Bronchial epithelial cell (primary cell): ENCODE measurements around the gene SYT7. TPM values are rescaled to one million over a fixed set of nuclear protein-coding genes. Genes with fewer than 3 reads are reported as not detected.

ENCODE experiments used
- DNase-seq: peaks from one replicate; pipeline ENCODE4 v3.0.0-alpha.2; 2010; ENCODE audit warnings: low read depth
- FAIRE-seq: peaks from 2 replicates; lab custom pipeline; 2011; peaks lifted over from hg19 to GRCh38; lab: Jason Lieb, UNC
- H3K27me3 ChIP-seq: 2 replicates; pipeline ENCODE4 v1.5.1; 2011; ENCODE audit warnings: low read length; ENCODE audit not compliant: control insufficient read depth, insufficient read depth
- H3K36me3 ChIP-seq: 2 replicates; pipeline ENCODE4 v1.5.1; 2011; ENCODE audit warnings: low read length; ENCODE audit not compliant: control insufficient read depth, insufficient read depth
- H3K4me3 ChIP-seq: 2 replicates; pipeline ENCODE4 v1.5.1; 2011; ENCODE audit warnings: mild to moderate bottlenecking, low read depth, low read length, control low read depth
- total RNA-seq: library from RNA; depleted of rRNA; stranded (reverse); fragments of >200 nt; gene quantifications from 2 replicates; pipeline ENCODE4 v1.2.1, GENCODE V29; 2014
- TF ChIP-seq, protein P1 (sequence below): IDR thresholded peaks from 2 replicates; pipeline ENCODE4 v1.5.1; 2011; ENCODE audit warnings: mild to moderate bottlenecking, moderate library complexity, low read length, control low read depth, inconsistent platforms; ENCODE audit not compliant: insufficient read depth, severe bottlenecking

The SYT7 gene
- total RNA-seq, 1 donor from 2014 or later: 21.1 TPM

GRCh38 chr11:61489833-61490721 lies 90.8 kb downstream of the SYT7 start:
- FAIRE-seq (no peak), DNase-seq (no peak)
- TF ChIP-seq, protein P1, sequence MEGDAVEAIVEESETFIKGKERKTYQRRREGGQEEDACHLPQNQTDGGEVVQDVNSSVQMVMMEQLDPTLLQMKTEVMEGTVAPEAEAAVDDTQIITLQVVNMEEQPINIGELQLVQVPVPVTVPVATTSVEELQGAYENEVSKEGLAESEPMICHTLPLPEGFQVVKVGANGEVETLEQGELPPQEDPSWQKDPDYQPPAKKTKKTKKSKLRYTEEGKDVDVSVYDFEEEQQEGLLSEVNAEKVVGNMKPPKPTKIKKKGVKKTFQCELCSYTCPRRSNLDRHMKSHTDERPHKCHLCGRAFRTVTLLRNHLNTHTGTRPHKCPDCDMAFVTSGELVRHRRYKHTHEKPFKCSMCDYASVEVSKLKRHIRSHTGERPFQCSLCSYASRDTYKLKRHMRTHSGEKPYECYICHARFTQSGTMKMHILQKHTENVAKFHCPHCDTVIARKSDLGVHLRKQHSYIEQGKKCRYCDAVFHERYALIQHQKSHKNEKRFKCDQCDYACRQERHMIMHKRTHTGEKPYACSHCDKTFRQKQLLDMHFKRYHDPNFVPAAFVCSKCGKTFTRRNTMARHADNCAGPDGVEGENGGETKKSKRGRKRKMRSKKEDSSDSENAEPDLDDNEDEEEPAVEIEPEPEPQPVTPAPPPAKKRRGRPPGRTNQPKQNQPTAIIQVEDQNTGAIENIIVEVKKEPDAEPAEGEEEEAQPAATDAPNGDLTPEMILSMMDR: no peak
- peaks cover 2% of the 10 kb centered on the region for H3K27me3 ChIP-seq
- no peaks in the 10 kb centered on the region for H3K36me3 ChIP-seq
- no peak overlapping the region for H3K4me3 ChIP-seq

- Histone ChIP-seq H3K4me3 (no peak overlapping the region), H3K36me3 (no peaks in the 10 kb centered on the region), H3K27me3 (peaks cover 2% of the 10 kb centered on the region)
- DNase-seq (no peak), FAIRE-seq (no peak)
- TF ChIP-seq, protein P1: no peak
Observed at GRCh38 chr11:61488651-61489291, 92.1 kb downstream of the SYT7 start.

DNA sequence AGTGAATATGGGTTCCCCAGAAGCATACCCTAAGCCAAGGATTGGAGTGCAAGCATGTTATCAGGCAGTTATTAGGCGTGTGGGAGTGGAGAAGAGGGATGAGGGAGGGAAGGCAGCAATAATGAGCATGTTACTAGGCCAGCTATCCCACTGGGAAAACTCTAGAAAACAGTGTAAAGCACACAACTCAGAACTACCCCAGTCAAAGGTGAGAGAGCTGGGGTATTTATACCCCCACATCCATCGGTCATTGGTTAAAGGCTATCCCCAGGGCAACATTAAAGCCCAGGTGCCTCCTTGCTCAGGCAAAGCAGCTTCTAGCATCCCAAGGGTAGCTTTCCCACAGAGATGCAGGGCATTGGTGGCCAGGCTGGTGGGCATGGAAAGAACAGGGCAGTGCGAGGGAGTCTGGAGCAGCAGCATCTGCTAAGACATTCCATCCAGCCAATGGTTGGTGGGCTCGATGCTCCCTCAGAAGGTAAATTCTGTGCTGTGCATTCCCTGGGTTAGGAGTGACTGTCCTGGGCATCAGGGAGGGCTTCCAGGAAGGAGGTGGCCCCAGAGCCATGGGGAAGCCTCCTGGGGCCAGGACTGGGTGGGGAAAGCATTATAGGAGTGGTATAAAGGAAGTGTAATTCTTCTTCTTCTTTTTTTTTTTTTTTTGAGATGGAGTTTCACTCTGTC lies 93.4 kb downstream of the SYT7 start:
- Histone ChIP-seq H3K4me3 (no peak overlapping the region), H3K27me3 (peaks cover 2% of the 10 kb centered on the region), H3K36me3 (no peaks in the 10 kb centered on the region)
- no peak for DNase-seq
- TF ChIP-seq, protein P1: no peak
- peak; percentile 32 for FAIRE-seq

GRCh38 chr11:61486779-61487178 lies 94.1 kb downstream of the SYT7 start:
- DNase-seq: peak; percentile 41
- FAIRE-seq: no peak

GRCh38 chr11:61486011-61486620 lies 94.8 kb downstream of the SYT7 start:
- no peak overlapping the region for H3K4me3 ChIP-seq
- no peak for FAIRE-seq
- TF ChIP-seq, protein P1: no peak

More at GRCh38 chr11:61486779-61487178, 94.1 kb downstream of the SYT7 start:
- H3K36me3 ChIP-seq: no peaks in the 10 kb centered on the region
- no peak overlapping the region for H3K4me3 ChIP-seq
- H3K27me3 ChIP-seq: peaks cover 3% of the 10 kb centered on the region
- TF ChIP-seq, protein P1: peak; percentile 4

More at GRCh38 chr11:61486011-61486620, 94.8 kb downstream of the SYT7 start:
- H3K27me3 ChIP-seq: peaks cover 3% of the 10 kb centered on the region
- DNase-seq: no peak
- H3K36me3 ChIP-seq: no peaks in the 10 kb centered on the region
